Measurements from ENCODE around the gene LIMS2.

The LIMS2 gene

GRCh38 chr2:127606625-127607398, 68.5 kb downstream of the LIMS2 start:
- in situ Hi-C loops (cut with MboI; ENCODE audit: low sequenced_read_pairs), result no loop called here

- in situ Hi-C loops (cut with MboI; ENCODE audit: low sequenced_read_pairs), result no loop called here
Measured at GRCh38 chr2:127605691-127606263, 69.6 kb downstream of the LIMS2 start.

GRCh38 chr2:127604986-127605385, 70.3 kb downstream of the LIMS2 start:
- in situ Hi-C loops (cut with MboI; ENCODE audit: low sequenced_read_pairs), result no loop called here

GRCh38 chr2:127599211-127599610, 76.1 kb downstream of the LIMS2 start:
- in situ Hi-C loops (cut with MboI; ENCODE audit: low sequenced_read_pairs), result no loop called here

GRCh38 chr2:127598711-127599110, 76.6 kb downstream of the LIMS2 start:
- in situ Hi-C loops (cut with MboI; ENCODE audit: low sequenced_read_pairs), result no loop called here

GRCh38 chr2:127597984-127598380, 77.3 kb downstream of the LIMS2 start:
- in situ Hi-C loops (cut with MboI; ENCODE audit: low sequenced_read_pairs), result no loop called here

- in situ Hi-C loops (cut with MboI; ENCODE audit: low sequenced_read_pairs), result no loop called here
Measured at GRCh38 chr2:127597046-127597983, 78.0 kb downstream of the LIMS2 start.

- in situ Hi-C loops (cut with MboI; ENCODE audit: low sequenced_read_pairs), result no loop called here
Measured at GRCh38 chr2:127596311-127597045, 78.9 kb downstream of the LIMS2 start.

GRCh38 chr2:127594116-127594591, 81.2 kb downstream of the LIMS2 start:
- in situ Hi-C loops (cut with MboI; ENCODE audit: low sequenced_read_pairs), result no loop called here

GRCh38 chr2:127593228-127594115, 81.9 kb downstream of the LIMS2 start:
- in situ Hi-C loops (cut with MboI; ENCODE audit: low sequenced_read_pairs), result no loop called here

- in situ Hi-C loops (cut with MboI; ENCODE audit: low sequenced_read_pairs), result no loop called here
Measured at GRCh38 chr2:127592761-127593227, 82.5 kb downstream of the LIMS2 start.

- in situ Hi-C loops (cut with MboI; ENCODE audit: low sequenced_read_pairs), result no loop called here
Measured at GRCh38 chr2:127591221-127591923, 84.0 kb downstream of the LIMS2 start.

- in situ Hi-C loops (cut with MboI; ENCODE audit: low sequenced_read_pairs), result no loop called here
Measured at GRCh38 chr2:127590386-127591190, 84.7 kb downstream of the LIMS2 start.

- in situ Hi-C loops (cut with MboI; ENCODE audit: low sequenced_read_pairs), result no loop called here
Measured at GRCh38 chr2:127589841-127590240, 85.5 kb downstream of the LIMS2 start.

- in situ Hi-C loops (cut with MboI; ENCODE audit: low sequenced_read_pairs), result no loop called here
Measured at GRCh38 chr2:127589358-127589757, 86.0 kb downstream of the LIMS2 start.
